Upper lobe of right lung (tissue), 1 donor: ENCODE results near the gene CEP131. TPM values are rescaled to one million over a fixed set of nuclear protein-coding genes. Genes with fewer than 3 reads are reported as not detected.

Experiments
- ATAC-seq: fragments of 200-7000 bp; cut with Tn5 transposase; one replicate; pipeline ENCODE4 v1.9.1; 2020; ENCODE audit warnings: mild to moderate bottlenecking, moderate library complexity
- DNase-seq: peaks from one replicate; pipeline ENCODE4 v3.0.0-alpha.2; 2020
- H3K27ac ChIP-seq: fragments of 200-600 bp; one replicate; pipeline ENCODE4 v1.8.0; 2022
- H3K27me3 ChIP-seq: fragments of 200-600 bp; one replicate; pipeline ENCODE4 v1.8.0; 2022; ENCODE audit warnings: mild to moderate bottlenecking
- H3K36me3 ChIP-seq: fragments of 200-600 bp; one replicate; pipeline ENCODE4 v1.8.0; 2022
- H3K4me1 ChIP-seq: fragments of 200-600 bp; one replicate; pipeline ENCODE4 v1.8.0; 2022
- H3K4me3 ChIP-seq: fragments of 200-600 bp; one replicate; pipeline ENCODE4 v1.8.0; 2022; ENCODE audit warnings: mild to moderate bottlenecking
- H3K9me3 ChIP-seq: fragments of 200-600 bp; one replicate; pipeline ENCODE4 v1.8.0; 2022
- CTCF ChIP-seq: fragments of 200-600 bp; IDR thresholded peaks from one replicate; pipeline ENCODE4 v1.8.0; 2022; ENCODE audit warnings: antibody characterized with exemption
- intact Hi-C: fragments of 100-400 bp; cut with DNase I; formaldehyde crosslinking; loops from one replicate; pipeline ENCODE4 v1.11.0; 2022
- total RNA-seq: library from RNA; stranded (reverse); fragmentation: NEBNext Ultra II Directional; extraction: Animal tissue kit (Norgen Biotek cat#: 25700); gene quantifications from one replicate; pipeline ENCODE4 v1.2.1, GENCODE V29; 2021
- donor health status: DM: no; HTN: yes; CAD: no; lungs with severe emphysema.

Gene CEP131
- total RNA-seq, 1 donor from 2014 or later: 7.5 TPM

- Histone ChIP-seq H3K36me3 (peaks cover 7% of the 10 kb centered on the region), H3K27ac (no peak overlapping the region), H3K27me3 (no peaks in the 10 kb centered on the region), H3K4me3 (no peak overlapping the region), H3K9me3 (no peaks in the 10 kb centered on the region), H3K4me1 (peaks cover 8% of the 10 kb centered on the region)
- DNase-seq (no peak), ATAC-seq (no peak)
- intact Hi-C loops: no loop called here
- no peak for TF ChIP-seq CTCF
Measured at GRCh38 chr17:81194941-81195901, 27.5 kb downstream of the CEP131 start.

GRCh38 chr17:81194225-81194760, 28.5 kb downstream of the CEP131 start:
- H3K4me1 ChIP-seq: peaks cover 8% of the 10 kb centered on the region
- intact Hi-C loops: no loop called here

GRCh38 chr17:81193470-81194224, 29.1 kb downstream of the CEP131 start:
- peaks cover 2% of the 10 kb centered on the region for H3K4me1 ChIP-seq
- TF ChIP-seq CTCF: no peak
- intact Hi-C loops: no loop called here
- no peaks in the 10 kb centered on the region for H3K27me3 ChIP-seq
- ATAC-seq (peak; percentile 7), DNase-seq (no peak)
- H3K36me3 ChIP-seq: peaks cover under 1% of the 10 kb centered on the region
- no peak overlapping the region for H3K4me3 ChIP-seq
- H3K27ac ChIP-seq: no peak overlapping the region
- H3K9me3 ChIP-seq: no peaks in the 10 kb centered on the region

More at GRCh38 chr17:81194225-81194760, 28.5 kb downstream of the CEP131 start:
- no peak overlapping the region for H3K27ac ChIP-seq
- no peaks in the 10 kb centered on the region for H3K27me3 ChIP-seq
- TF ChIP-seq CTCF: no peak
- ATAC-seq (no peak), DNase-seq (no peak)
- peaks cover 7% of the 10 kb centered on the region for H3K36me3 ChIP-seq
- H3K4me3 ChIP-seq: no peak overlapping the region
- no peaks in the 10 kb centered on the region for H3K9me3 ChIP-seq

GRCh38 chr17:81193051-81193410, 29.7 kb downstream of the CEP131 start:
- ATAC-seq (no peak), DNase-seq (no peak)
- intact Hi-C loops: no loop called here
- H3K27me3 ChIP-seq: no peaks in the 10 kb centered on the region
- H3K4me3 ChIP-seq: no peak overlapping the region
- TF ChIP-seq CTCF: no peak
- no peaks in the 10 kb centered on the region for H3K9me3 ChIP-seq
- no peak overlapping the region for H3K27ac ChIP-seq
- no peaks in the 10 kb centered on the region for H3K36me3 ChIP-seq
- no peaks in the 10 kb centered on the region for H3K4me1 ChIP-seq

GRCh38 chr17:81192386-81193050, 30.2 kb downstream of the CEP131 start:
- TF ChIP-seq CTCF: no peak
- DNase-seq: no peak
- no peak for ATAC-seq
- no peaks in the 10 kb centered on the region for H3K4me1 ChIP-seq
- H3K4me3 ChIP-seq: no peak overlapping the region
- H3K9me3 ChIP-seq: no peaks in the 10 kb centered on the region
- no peak overlapping the region for H3K27ac ChIP-seq
- H3K36me3 ChIP-seq: no peaks in the 10 kb centered on the region
- intact Hi-C loops: no loop called here
- H3K27me3 ChIP-seq: no peaks in the 10 kb centered on the region
